ENCODE data around the gene ZGLP1. TPM values are rescaled to one million over a fixed set of nuclear protein-coding genes. Genes with fewer than 3 reads are reported as not detected.
A peak's percentile ranks its signal among the peaks of the same experiment; 100 is the strongest.

ZGLP1 gene
- total and polyA plus RNA-seq, 2 of the 13 experiments (the other 11 are each of a cell fraction or from before 2014, with no cell fraction given): 2.4 to 3.0 TPM

- TF ChIP-seq SNAPC4 (CRISPR knock-in tag; IDR thresholded peaks at IDR 0.05): no peak
- no peak for TF ChIP-seq TBX3 (IDR thresholded peaks at IDR 0.05; ENCODE audit: borderline replicate concordance)
- TF ChIP-seq TFDP1 (CRISPR knock-in tag; IDR thresholded peaks at IDR 0.05; ENCODE audit: borderline replicate concordance): peak; percentile 43; the same call in 1 of the 2 replicates
- no peak for TF ChIP-seq ZNF563 (CRISPR knock-in tag; IDR thresholded peaks at IDR 0.05)
- no peak for TF ChIP-seq ZNF3 (CRISPR knock-in tag; IDR thresholded peaks at IDR 0.05)
- no peak for TF ChIP-seq MAZ (IDR thresholded peaks at IDR 0.05; ENCODE audit: borderline replicate concordance, low read depth, low read length)
- TF ChIP-seq MAZ (CRISPR knock-in tag; IDR thresholded peaks at IDR 0.05; ENCODE audit: low read depth): no peak
- no peak for TF ChIP-seq TEAD2 (CRISPR knock-in tag; IDR thresholded peaks at IDR 0.05)
- peak; percentile 64 for TF ChIP-seq SAP130 (CRISPR knock-in tag; IDR thresholded peaks at IDR 0.05; ENCODE audit: low read depth)
- TF ChIP-seq ZBED4 (CRISPR knock-in tag; IDR thresholded peaks at IDR 0.05; ENCODE audit: borderline replicate concordance): no peak
- 0 out of 2 replicates have a peak, but pooled peaks have one; percentile 48 for TF ChIP-seq NRL (CRISPR knock-in tag; IDR thresholded peaks at IDR 0.05; ENCODE audit: borderline replicate concordance)
- TF ChIP-seq TEAD3 (CRISPR knock-in tag; optimal IDR thresholded peaks at IDR 0.05; ENCODE audit: borderline replicate concordance): no peak
- TF ChIP-seq TFE3 (CRISPR knock-in tag; IDR thresholded peaks at IDR 0.05): no peak
- TF ChIP-seq RXRA (CRISPR knock-in tag; IDR thresholded peaks at IDR 0.05): 0 out of 2 replicates have a peak, but pooled peaks have one; percentile 34
- no peak for TF ChIP-seq MIXL1 (CRISPR knock-in tag; IDR thresholded peaks at IDR 0.05)
- 0 out of 2 replicates have a peak, but pooled peaks have one; percentile 36 for TF ChIP-seq YEATS4 (CRISPR knock-in tag; IDR thresholded peaks at IDR 0.05; ENCODE audit: borderline replicate concordance)
- no peak for TF ChIP-seq MIER2 (CRISPR knock-in tag; IDR thresholded peaks at IDR 0.05)
- no peak for TF ChIP-seq EHMT2 (IDR thresholded peaks at IDR 0.05; ENCODE audit: borderline replicate concordance, low read depth, low read length)
- TF ChIP-seq SRSF1 (optimal IDR thresholded peaks at IDR 0.05; ENCODE audit: low read depth, low read length): no peak
- no peak for TF ChIP-seq KLF15 (CRISPR knock-in tag; IDR thresholded peaks at IDR 0.05; ENCODE audit: borderline replicate concordance)
These were observed 14.2 kb downstream of the ZGLP1 start (continued) for GRCh38 chr19:10295305-10295846.

Data from HepG2 (cell line).